PFSK-1 (cell line): Measurements from ENCODE around the gene APOL6.

Experiments
- FOXP2 ChIP-seq: optimal IDR thresholded peaks from 2 replicates; pipeline ENCODE3; 2011; ENCODE audit warnings: borderline replicate concordance, control low read depth, inconsistent platforms; ENCODE audit not compliant: insufficient read depth; ENCODE audit errors: extremely low read length, extremely low read depth
- POLR2AphosphoS5 ChIP-seq: IDR thresholded peaks from 2 replicates; pipeline ENCODE4 v1.6.1; 2012; ENCODE audit warnings: low read depth, mild to moderate bottlenecking, control low read depth, low read length, moderate library complexity
- SIN3A ChIP-seq: IDR thresholded peaks from 2 replicates; pipeline ENCODE4 v1.6.1; 2012; ENCODE audit warnings: mild to moderate bottlenecking, low read length, moderate library complexity, borderline replicate concordance; ENCODE audit not compliant: insufficient read depth
- TAF1 ChIP-seq: IDR thresholded peaks from 2 replicates; pipeline ENCODE4 v1.6.1; 2012; ENCODE audit warnings: low read length, control low read depth, borderline replicate concordance; ENCODE audit not compliant: insufficient read depth
- TF ChIP-seq, protein P1 (sequence below), 2 experiments: IDR thresholded peaks; 2 replicates each; pipeline versions ENCODE4 v1.6.1 to v1.8.0; 2011 to 2012; ENCODE audit warnings: low read depth in 2 of 2, low read length in 2 of 2, control low read depth in 1 of 2, inconsistent platforms in 1 of 2, mild to moderate bottlenecking in 1 of 2, moderate library complexity in 1 of 2; ENCODE audit not compliant: insufficient read depth in 1 of 2

APOL6 gene

GRCh38 chr22:35674335-35674734 lies 26.1 kb downstream of the APOL6 start:
- no peak for TF ChIP-seq SIN3A
- TF ChIP-seq TAF1: no peak

DNA sequence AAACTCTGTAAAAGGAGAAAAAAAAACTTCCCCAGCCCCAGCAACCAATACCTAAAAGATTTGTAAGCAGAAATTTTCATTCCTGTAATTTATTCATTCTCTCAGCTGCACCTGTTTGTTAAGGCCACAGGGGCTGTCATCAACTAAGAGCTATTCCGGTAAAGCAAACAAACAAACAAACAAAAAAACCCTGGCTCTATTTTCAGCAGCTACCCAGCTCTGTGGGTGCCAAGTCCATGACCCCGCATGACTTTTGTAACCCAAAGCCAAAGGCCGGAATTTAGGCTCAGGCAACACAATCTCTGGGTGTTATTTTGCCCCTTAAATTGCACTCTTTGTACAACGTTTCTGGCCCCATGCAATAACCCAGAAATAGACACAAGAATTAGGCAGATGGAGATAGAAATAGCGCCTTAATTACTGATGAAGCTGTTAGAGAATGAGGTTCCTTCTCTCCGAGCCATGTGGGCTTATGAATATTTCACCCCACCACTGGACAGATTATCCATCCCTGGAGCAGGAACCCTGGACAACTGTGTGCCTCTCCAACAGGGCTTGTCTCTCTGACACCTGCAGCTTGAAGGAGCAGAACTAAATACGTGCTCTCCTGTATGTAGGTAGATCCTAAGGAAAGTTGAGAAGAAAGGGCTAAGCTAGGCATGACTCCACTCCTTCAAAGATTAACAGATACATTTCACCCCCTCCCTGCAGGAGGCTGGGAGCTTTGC lies 29.4 kb downstream of the APOL6 start:
- TF ChIP-seq, protein P1, sequence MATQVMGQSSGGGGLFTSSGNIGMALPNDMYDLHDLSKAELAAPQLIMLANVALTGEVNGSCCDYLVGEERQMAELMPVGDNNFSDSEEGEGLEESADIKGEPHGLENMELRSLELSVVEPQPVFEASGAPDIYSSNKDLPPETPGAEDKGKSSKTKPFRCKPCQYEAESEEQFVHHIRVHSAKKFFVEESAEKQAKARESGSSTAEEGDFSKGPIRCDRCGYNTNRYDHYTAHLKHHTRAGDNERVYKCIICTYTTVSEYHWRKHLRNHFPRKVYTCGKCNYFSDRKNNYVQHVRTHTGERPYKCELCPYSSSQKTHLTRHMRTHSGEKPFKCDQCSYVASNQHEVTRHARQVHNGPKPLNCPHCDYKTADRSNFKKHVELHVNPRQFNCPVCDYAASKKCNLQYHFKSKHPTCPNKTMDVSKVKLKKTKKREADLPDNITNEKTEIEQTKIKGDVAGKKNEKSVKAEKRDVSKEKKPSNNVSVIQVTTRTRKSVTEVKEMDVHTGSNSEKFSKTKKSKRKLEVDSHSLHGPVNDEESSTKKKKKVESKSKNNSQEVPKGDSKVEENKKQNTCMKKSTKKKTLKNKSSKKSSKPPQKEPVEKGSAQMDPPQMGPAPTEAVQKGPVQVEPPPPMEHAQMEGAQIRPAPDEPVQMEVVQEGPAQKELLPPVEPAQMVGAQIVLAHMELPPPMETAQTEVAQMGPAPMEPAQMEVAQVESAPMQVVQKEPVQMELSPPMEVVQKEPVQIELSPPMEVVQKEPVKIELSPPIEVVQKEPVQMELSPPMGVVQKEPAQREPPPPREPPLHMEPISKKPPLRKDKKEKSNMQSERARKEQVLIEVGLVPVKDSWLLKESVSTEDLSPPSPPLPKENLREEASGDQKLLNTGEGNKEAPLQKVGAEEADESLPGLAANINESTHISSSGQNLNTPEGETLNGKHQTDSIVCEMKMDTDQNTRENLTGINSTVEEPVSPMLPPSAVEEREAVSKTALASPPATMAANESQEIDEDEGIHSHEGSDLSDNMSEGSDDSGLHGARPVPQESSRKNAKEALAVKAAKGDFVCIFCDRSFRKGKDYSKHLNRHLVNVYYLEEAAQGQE (IDR thresholded peaks at IDR 0.05; ENCODE audit: insufficient read depth in 1 of 2, low read depth in 2 of 2, low read length in 2 of 2): no peak
- TF ChIP-seq POLR2AphosphoS5 (no peak), FOXP2 (no peak), TAF1 (no peak), SIN3A (no peak)

GRCh38 chr22:35678836-35679235 lies 30.6 kb downstream of the APOL6 start:
- TF ChIP-seq POLR2AphosphoS5 (no peak), TAF1 (no peak)

DNA sequence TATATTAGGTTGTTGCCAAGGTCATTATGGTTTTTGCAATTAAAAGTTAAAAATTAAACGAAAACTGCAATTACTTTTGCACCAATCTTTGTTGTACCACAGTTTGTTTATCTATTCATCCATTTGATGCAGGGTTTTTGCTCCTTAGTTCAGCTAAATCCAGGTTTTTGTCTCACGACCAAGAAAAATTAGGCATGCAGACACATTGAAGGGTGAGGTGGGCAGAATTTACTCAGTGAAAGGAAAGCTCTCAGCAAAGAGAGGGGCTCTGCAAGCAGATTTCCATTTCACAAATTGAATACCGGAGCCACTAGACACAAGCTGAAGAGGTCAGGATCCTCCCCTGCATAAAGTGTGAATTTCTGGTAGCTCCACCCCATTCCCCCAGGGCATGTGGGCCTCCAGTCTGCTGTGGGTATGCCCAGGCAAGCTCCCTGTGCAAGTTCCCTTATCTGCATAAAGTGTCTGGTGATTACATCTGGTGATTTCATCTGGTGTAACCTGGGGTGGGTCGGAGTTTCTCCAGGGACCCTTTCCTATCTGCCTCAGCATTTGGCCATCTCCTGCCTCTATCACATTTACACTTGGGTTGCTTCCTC lies 33.3 kb downstream of the APOL6 start:
- TF ChIP-seq SIN3A (no peak), POLR2AphosphoS5 (no peak), FOXP2 (no peak), TAF1 (no peak)
- TF ChIP-seq, protein P1 (IDR thresholded peaks at IDR 0.05; ENCODE audit: insufficient read depth in 1 of 2, low read depth in 2 of 2, low read length in 2 of 2): no peak

DNA sequence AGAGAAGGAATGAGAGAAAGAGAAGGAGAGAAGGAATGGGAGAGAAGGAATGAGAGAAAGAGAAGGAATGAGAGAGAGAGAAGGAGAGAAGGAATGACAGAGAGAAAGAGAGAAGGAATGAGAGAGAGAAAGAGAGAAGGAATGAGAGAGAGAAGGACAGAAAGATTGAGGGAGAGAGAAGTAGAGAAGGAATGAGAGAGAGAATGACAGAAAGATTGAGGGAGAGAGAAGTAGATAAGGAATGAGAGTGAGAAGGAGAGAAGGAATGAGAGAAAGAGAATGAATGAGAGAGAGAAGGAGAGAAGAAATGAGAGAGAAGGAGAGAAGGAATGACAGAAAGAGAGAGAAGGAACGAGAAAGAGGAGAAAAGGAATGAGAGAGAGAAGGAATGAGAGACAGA lies 35.3 kb downstream of the APOL6 start:
- TF ChIP-seq, protein P1 (IDR thresholded peaks at IDR 0.05; ENCODE audit: insufficient read depth in 1 of 2, low read depth in 2 of 2, low read length in 2 of 2): no peak
- TF ChIP-seq SIN3A: no peak
- no peak for TF ChIP-seq TAF1
- TF ChIP-seq POLR2AphosphoS5: no peak
- TF ChIP-seq FOXP2: no peak

GRCh38 chr22:35684270-35684700 lies 36.0 kb downstream of the APOL6 start:
- no peak for TF ChIP-seq FOXP2
- TF ChIP-seq TAF1: no peak
- TF ChIP-seq, protein P1 (IDR thresholded peaks at IDR 0.05; ENCODE audit: insufficient read depth in 1 of 2, low read depth in 2 of 2, low read length in 2 of 2): no peak
- TF ChIP-seq SIN3A: no peak
- no peak for TF ChIP-seq POLR2AphosphoS5
